ENCODE measurements around the gene FBLN2.

FBLN2 gene

GRCh38 chr3:13637311-13637891, 88.5 kb downstream of the FBLN2 start:
- no peak overlapping the region for H2AFZ ChIP-seq (ENCODE audit: low read depth, low read length)
- no peaks in the 10 kb centered on the region for H3K9me3 ChIP-seq (ENCODE audit: insufficient read depth, low read length)
- H3K4me2 ChIP-seq (ENCODE audit: low read length), result no peak overlapping the region
- H3K79me2 ChIP-seq (ENCODE audit: low read length), result no peaks in the 10 kb centered on the region
- no peak overlapping the region for H3K4me3 ChIP-seq (ENCODE audit: low read length)
- H3K36me3 ChIP-seq (replicated peaks; ENCODE audit: low read depth, low read length), result no peaks in the 10 kb centered on the region
- H4K20me1 ChIP-seq (ENCODE audit: insufficient read depth, low read length), result no peaks in the 10 kb centered on the region
- no peak for TF ChIP-seq EZH2phosphoT487 (IDR thresholded peaks at IDR 0.05; ENCODE audit: low read depth)
- peaks cover 18% of the 10 kb centered on the region for H3K27me3 ChIP-seq (ENCODE audit: low read depth, low read length)
- H3K4me1 ChIP-seq (ENCODE audit: low read length), result no peaks in the 10 kb centered on the region
- no peak overlapping the region for H3K27ac ChIP-seq (ENCODE audit: low read length)
- H3K9ac ChIP-seq (ENCODE audit: low read length), result no peak overlapping the region

DNA sequence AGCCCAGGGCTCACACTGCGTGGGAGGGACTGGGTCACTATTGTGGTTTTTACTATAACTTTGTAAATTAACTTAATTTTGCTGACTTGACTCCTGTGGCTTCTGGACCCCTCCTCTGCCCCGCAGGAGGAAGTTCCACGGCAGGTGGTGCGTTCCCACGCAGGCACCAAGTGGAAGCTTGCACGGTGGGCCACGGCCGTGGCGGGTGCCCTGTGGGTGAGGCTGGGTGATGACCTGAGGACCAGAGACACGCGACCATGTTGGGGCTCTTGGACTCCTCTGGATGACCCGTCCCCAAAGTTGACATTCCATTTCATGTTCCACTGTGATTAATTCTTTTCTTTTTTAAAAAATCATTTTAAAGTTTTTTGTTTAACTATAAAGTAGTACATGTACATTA, 89.0 kb downstream of the FBLN2 start:
- no peak overlapping the region for H3K4me2 ChIP-seq (ENCODE audit: low read length)
- H3K27me3 ChIP-seq (ENCODE audit: low read depth, low read length), result peaks cover 23% of the 10 kb centered on the region
- H3K27ac ChIP-seq (ENCODE audit: low read length), result no peak overlapping the region
- no peaks in the 10 kb centered on the region for H3K4me1 ChIP-seq (ENCODE audit: low read length)
- H3K36me3 ChIP-seq (replicated peaks; ENCODE audit: low read depth, low read length), result no peaks in the 10 kb centered on the region
- no peaks in the 10 kb centered on the region for H3K9me3 ChIP-seq (ENCODE audit: insufficient read depth, low read length)
- no peaks in the 10 kb centered on the region for H4K20me1 ChIP-seq (ENCODE audit: insufficient read depth, low read length)
- H2AFZ ChIP-seq (ENCODE audit: low read depth, low read length), result no peak overlapping the region
- no peak for TF ChIP-seq EZH2phosphoT487 (IDR thresholded peaks at IDR 0.05; ENCODE audit: low read depth)
- no peak for TF ChIP-seq CTCF (IDR thresholded peaks at IDR 0.05; ENCODE audit: low read depth, low read length)
- no peak overlapping the region for H3K4me3 ChIP-seq (ENCODE audit: low read length)
- no peak overlapping the region for H3K9ac ChIP-seq (ENCODE audit: low read length)
- no peaks in the 10 kb centered on the region for H3K79me2 ChIP-seq (ENCODE audit: low read length)

DNA sequence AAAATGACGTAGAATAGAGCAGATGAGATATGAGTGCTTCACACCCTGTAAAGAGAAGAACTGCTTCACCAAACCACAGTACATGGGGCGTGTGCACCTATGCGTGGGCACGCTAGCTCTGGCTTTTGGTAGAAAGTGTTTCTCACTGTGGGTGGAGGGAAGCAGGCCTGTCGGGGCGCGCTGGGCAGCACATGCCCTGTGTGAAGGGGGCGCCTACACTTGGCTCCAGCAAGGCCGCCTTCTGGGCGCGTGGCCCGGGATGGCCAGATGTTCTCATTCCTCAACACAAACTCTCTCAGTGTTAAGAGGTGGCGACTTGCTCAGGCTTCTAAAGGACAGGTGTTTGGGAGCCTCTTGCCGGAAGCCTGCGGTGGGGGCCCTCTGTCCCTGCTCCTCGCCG, 90.0 kb downstream of the FBLN2 start:
- Histone ChIP-seq H3K4me1 (ENCODE audit: low read length) (no peaks in the 10 kb centered on the region), H3K9me3 (ENCODE audit: insufficient read depth, low read length) (no peaks in the 10 kb centered on the region), H3K9ac (ENCODE audit: low read length) (no peak overlapping the region), H3K27ac (ENCODE audit: low read length) (no peak overlapping the region), H2AFZ (ENCODE audit: low read depth, low read length) (no peak overlapping the region), H3K27me3 (ENCODE audit: low read depth, low read length) (peaks cover 30% of the 10 kb centered on the region), H4K20me1 (ENCODE audit: insufficient read depth, low read length) (no peaks in the 10 kb centered on the region), H3K4me3 (ENCODE audit: low read length) (no peak overlapping the region), H3K36me3 (replicated peaks; ENCODE audit: low read depth, low read length) (no peaks in the 10 kb centered on the region), H3K79me2 (ENCODE audit: low read length) (no peaks in the 10 kb centered on the region), H3K4me2 (ENCODE audit: low read length) (no peak overlapping the region)
- TF ChIP-seq CTCF (IDR thresholded peaks at IDR 0.05; ENCODE audit: low read depth, low read length) (no peak), EZH2phosphoT487 (IDR thresholded peaks at IDR 0.05; ENCODE audit: low read depth) (no peak)

GRCh38 chr3:13642597-13642996, 93.7 kb downstream of the FBLN2 start:
- no peak overlapping the region for H3K27ac ChIP-seq (ENCODE audit: low read length)
- no peaks in the 10 kb centered on the region for H3K79me2 ChIP-seq (ENCODE audit: low read length)
- no peaks in the 10 kb centered on the region for H4K20me1 ChIP-seq (ENCODE audit: insufficient read depth, low read length)
- H3K27me3 ChIP-seq (ENCODE audit: low read depth, low read length), result peaks cover 58% of the 10 kb centered on the region
- H2AFZ ChIP-seq (ENCODE audit: low read depth, low read length), result no peak overlapping the region
- H3K4me3 ChIP-seq (ENCODE audit: low read length), result no peak overlapping the region
- no peak overlapping the region for H3K4me2 ChIP-seq (ENCODE audit: low read length)
- no peak for TF ChIP-seq EZH2phosphoT487 (IDR thresholded peaks at IDR 0.05; ENCODE audit: low read depth)
- TF ChIP-seq CTCF (IDR thresholded peaks at IDR 0.05; ENCODE audit: low read depth, low read length), result no peak
- no peak overlapping the region for H3K9ac ChIP-seq (ENCODE audit: low read length)
- no peaks in the 10 kb centered on the region for H3K9me3 ChIP-seq (ENCODE audit: insufficient read depth, low read length)
- H3K36me3 ChIP-seq (replicated peaks; ENCODE audit: low read depth, low read length), result no peaks in the 10 kb centered on the region
- no peaks in the 10 kb centered on the region for H3K4me1 ChIP-seq (ENCODE audit: low read length)
